Small intestine (tissue), 7 donors: Measurements from ENCODE around the gene TP53I11. TPM values are rescaled to one million over a fixed set of nuclear protein-coding genes. Genes with fewer than 3 reads are reported as not detected.

ENCODE experiments used
- DNase-seq, 2 donors: peaks; one replicate each; pipeline versions ENCODE4 v3.0.0 to v3.0.0-alpha.2; 2013
- FAIRE-seq: peaks from 2 replicates; lab custom pipeline; 2012; peaks lifted over from hg19 to GRCh38; lab: Jason Lieb, UNC
- H3K27ac ChIP-seq, 3 donors: one replicate each; pipeline ENCODE4 v1.5.1; 2013; ENCODE audit warnings: low read length in 2 of 3, mild to moderate bottlenecking in 2 of 3, control low read depth in 1 of 3, inconsistent platforms in 1 of 3, low read depth in 1 of 3, moderate library complexity in 1 of 3
- H3K27me3 ChIP-seq, 3 donors: one replicate each; pipeline ENCODE4 v1.6.1; 2013; ENCODE audit warnings: low read length in 3 of 3, inconsistent platforms in 1 of 3; ENCODE audit not compliant: control insufficient read depth in 3 of 3, insufficient read depth in 3 of 3
- H3K36me3 ChIP-seq, 3 donors: one replicate each; pipeline ENCODE4 v1.6.1; 2013; ENCODE audit warnings: low read length in 3 of 3, inconsistent platforms in 1 of 3, low read depth in 1 of 3, mild to moderate bottlenecking in 1 of 3, moderate library complexity in 1 of 3; ENCODE audit not compliant: control insufficient read depth in 3 of 3, insufficient read depth in 2 of 3
- H3K4me1 ChIP-seq, 3 donors: one replicate each; pipeline ENCODE4 v1.6.1; 2013; ENCODE audit warnings: low read length in 2 of 3, inconsistent platforms in 1 of 3, low read depth in 1 of 3, mild to moderate bottlenecking in 1 of 3, moderate library complexity in 1 of 3; ENCODE audit not compliant: control insufficient read depth in 3 of 3, insufficient read depth in 2 of 3
- H3K4me3 ChIP-seq, 3 donors: one replicate each; pipeline ENCODE4 v1.5.1; 2013; ENCODE audit warnings: low read length in 3 of 3, control low read depth in 1 of 3, inconsistent platforms in 1 of 3, low read depth in 1 of 3, mild to moderate bottlenecking in 1 of 3, moderate library complexity in 1 of 3
- H3K9me3 ChIP-seq, 2 donors: one replicate each; pipeline ENCODE4 v1.6.1; 2013; ENCODE audit warnings: low read depth in 1 of 2, low read length in 1 of 2; ENCODE audit not compliant: control insufficient read depth in 2 of 2, insufficient read depth in 1 of 2
- WGBS, 3 donors: extraction: QIAGEN DNeasy Blood & Tissue Kit; methylation state at CpG; one replicate each; pipeline ENCODE4 v1.1.7; 2013; 5-methylcytosine and 5-hydroxymethylcytosine counted together
- polyA plus RNA-seq, 4 donors: library from polyadenylated mRNA; stranded (reverse) in 3 of 4; unstranded in 1 of 4; fragments of 200-250 nt in 3 of 4; fragments of 120-200 nt in 1 of 4; gene quantifications; one replicate each; pipeline versions ENCODE4 v1.2.1 to v1.2.3, GENCODE V29; 2013
- donor health status: healthy with polysubstance abuse.
- donor health status: control.
- donor health status: control.
- donor health status: Bipolar disorder and iron deficiency.
- donor health status: healthy.

The TP53I11 gene
- polyA plus RNA-seq, 4 donors = 6.8 to 105 (median 36.7) TPM

- DNase-seq (peak; percentile 89 to 90), FAIRE-seq (no peak)
- no peaks in the 10 kb centered on the region for H3K9me3 ChIP-seq
- H3K36me3 ChIP-seq = peaks cover 0 to 42% (median 0%) of the 10 kb centered on the region in 3 donors
- H3K27ac ChIP-seq = peak overlapping the region in 1 of 3 donors; percentile 83
- no peak overlapping the region for H3K4me3 ChIP-seq
- H3K4me1 ChIP-seq = peaks cover 0 to 37% (median 9%) of the 10 kb centered on the region in 3 donors
- no peaks in the 10 kb centered on the region for H3K27me3 ChIP-seq
- WGBS, 3 donors = 9 to 41% (median 35%) methylated on average over 5 of the region's 5 CpGs
Observed at GRCh38 chr11:44906649-44907048, 44.0 kb downstream of the TP53I11 start.

DNA sequence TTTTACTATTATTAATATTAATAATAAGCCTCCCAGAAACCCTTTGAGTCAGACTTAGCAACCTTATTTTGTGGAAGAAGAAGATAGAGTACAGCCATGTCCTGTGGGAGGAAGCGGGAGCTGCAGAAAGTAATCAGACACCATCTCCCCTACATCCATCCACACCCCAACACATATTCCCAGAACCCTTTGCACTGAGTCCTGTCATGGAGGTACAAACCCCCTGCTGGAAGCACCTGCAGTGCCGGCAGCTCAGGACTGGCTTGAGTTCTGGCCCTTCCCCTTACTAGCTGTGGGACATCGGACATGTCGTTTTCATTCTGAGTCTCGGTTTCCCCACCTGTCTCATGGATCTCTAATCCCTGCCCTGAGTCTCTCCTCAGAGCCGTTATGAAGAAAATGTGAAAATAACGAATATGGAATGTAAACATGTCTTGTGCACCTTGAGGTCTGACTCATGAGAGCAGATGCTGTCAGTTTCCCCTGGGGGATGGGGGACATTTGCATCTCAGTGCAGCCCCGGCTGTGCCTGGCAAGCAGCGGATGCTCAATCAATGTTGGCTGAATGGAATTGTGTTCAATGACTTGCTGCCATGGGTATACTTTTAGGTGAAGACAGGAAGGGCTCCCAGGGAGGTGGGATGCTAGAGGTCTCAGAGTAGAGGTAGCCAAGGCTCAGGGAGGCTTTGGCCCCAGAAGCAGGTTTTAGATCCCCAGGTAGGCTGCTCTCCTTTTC lies 45.4 kb downstream of the TP53I11 start:
- 76 to 80% (median 80%) methylated on average over 9 of the region's 9 CpGs for WGBS, 3 donors
- FAIRE-seq = no peak

GRCh38 chr11:44904261-44905020 lies 46.2 kb downstream of the TP53I11 start:
- DNase-seq = no peak
- Histone ChIP-seq H3K4me3 (no peak overlapping the region), H3K4me1 (peaks cover 0 to 29% (median 9%) of the 10 kb centered on the region in 3 donors), H3K9me3 (no peaks in the 10 kb centered on the region), H3K27me3 (no peaks in the 10 kb centered on the region), H3K36me3 (peaks cover 0 to 31% (median 0%) of the 10 kb centered on the region in 3 donors), H3K27ac (no peak overlapping the region)
- WGBS, 3 donors = 77 to 80% (median 77%) methylated on average over 12 of the region's 12 CpGs
- FAIRE-seq = no peak

More for the DNA sequence above, 45.4 kb downstream of the TP53I11 start:
- peak in 1 of 2 donors; percentile 28 for DNase-seq
- no peaks in the 10 kb centered on the region for H3K9me3 ChIP-seq
- H3K27ac ChIP-seq = no peak overlapping the region
- H3K4me1 ChIP-seq = peaks cover 0 to 29% (median 9%) of the 10 kb centered on the region in 3 donors
- H3K27me3 ChIP-seq = no peaks in the 10 kb centered on the region
- H3K4me3 ChIP-seq = no peak overlapping the region
- H3K36me3 ChIP-seq = peaks cover 0 to 37% (median 0%) of the 10 kb centered on the region in 3 donors

DNA sequence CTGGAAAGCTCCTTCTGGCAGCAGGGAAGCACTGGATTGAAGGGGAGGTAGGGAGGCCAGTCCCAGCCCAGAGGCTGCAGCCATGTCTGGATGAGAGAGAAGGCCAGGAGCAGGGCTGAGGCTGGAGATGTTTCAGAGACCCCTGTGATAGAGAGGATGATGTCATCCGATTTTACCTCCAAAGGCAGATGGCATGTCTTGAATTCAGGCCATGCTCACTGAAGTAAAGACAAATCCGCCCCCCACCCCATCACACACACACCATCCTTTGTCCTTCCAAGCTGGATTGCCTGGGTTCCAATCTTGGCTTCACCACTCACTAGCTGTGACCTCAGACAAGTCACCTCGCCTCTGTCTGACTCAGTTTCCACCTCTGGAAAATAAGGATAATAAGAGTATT lies 47.2 kb downstream of the TP53I11 start:
- 86 to 96% (median 86%) methylated on average over 3 of the region's 3 CpGs for WGBS, 3 donors
- FAIRE-seq = no peak
- Histone ChIP-seq H3K4me1 (peaks cover 0 to 29% (median 9%) of the 10 kb centered on the region in 3 donors), H3K27me3 (no peaks in the 10 kb centered on the region), H3K36me3 (peaks cover 0 to 32% (median 0%) of the 10 kb centered on the region in 3 donors), H3K4me3 (no peak overlapping the region), H3K27ac (no peak overlapping the region), H3K9me3 (peaks cover 0 to under 1% of the 10 kb centered on the region in 2 donors)
- no peak for DNase-seq

DNA sequence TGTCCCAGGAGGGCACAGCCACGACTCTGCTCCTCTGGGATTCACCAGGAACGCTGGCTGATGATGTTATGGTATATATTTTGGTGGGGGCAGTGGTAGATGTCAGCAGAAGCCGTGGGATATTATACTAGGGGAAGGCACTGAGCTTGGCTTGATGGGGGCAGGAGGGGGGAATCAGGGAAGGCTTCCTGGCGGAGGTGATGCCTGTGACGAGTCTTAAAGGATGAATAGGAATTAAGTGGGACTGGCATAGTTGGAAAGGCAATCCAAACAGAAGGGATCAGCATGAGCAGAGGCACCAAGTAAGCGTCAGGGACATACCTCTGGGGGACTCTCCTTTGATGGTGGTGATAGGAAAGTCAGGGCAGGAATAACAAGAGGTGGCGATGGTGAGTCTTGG lies 47.6 kb downstream of the TP53I11 start:
- no peak for FAIRE-seq
- peaks cover 0 to 26% (median 9%) of the 10 kb centered on the region in 3 donors for H3K4me1 ChIP-seq
- peaks cover 0 to 32% (median 0%) of the 10 kb centered on the region in 3 donors for H3K36me3 ChIP-seq
- H3K27ac ChIP-seq = no peak overlapping the region
- no peak overlapping the region for H3K4me3 ChIP-seq
- no peaks in the 10 kb centered on the region for H3K27me3 ChIP-seq
- DNase-seq = no peak
- peaks cover 0 to 3% of the 10 kb centered on the region in 2 donors for H3K9me3 ChIP-seq
- WGBS, 3 donors = 76 to 89% (median 84%) methylated on average over 7 of the region's 7 CpGs

GRCh38 chr11:44901786-44902185 lies 48.9 kb downstream of the TP53I11 start:
- H3K27ac ChIP-seq = no peak overlapping the region
- no peak for FAIRE-seq
- H3K9me3 ChIP-seq = peaks cover 0 to 3% of the 10 kb centered on the region in 2 donors
- H3K36me3 ChIP-seq = peaks cover 0 to 25% (median 0%) of the 10 kb centered on the region in 3 donors
- DNase-seq = peak in 1 of 2 donors; percentile 44
- no peak overlapping the region for H3K4me3 ChIP-seq
- H3K27me3 ChIP-seq = no peaks in the 10 kb centered on the region
- 71 to 80% (median 77%) methylated on average over 5 of the region's 5 CpGs for WGBS, 3 donors
- H3K4me1 ChIP-seq = peaks cover 0 to 16% (median 6%) of the 10 kb centered on the region in 3 donors

GRCh38 chr11:44901120-44901633 lies 49.5 kb downstream of the TP53I11 start:
- WGBS, 3 donors = 54 to 78% (median 63%) methylated on average over 7 of the region's 7 CpGs
- FAIRE-seq = no peak
- DNase-seq = peak in 1 of 2 donors; percentile 42

GRCh38 chr11:44899959-44900358 lies 50.7 kb downstream of the TP53I11 start:
- peaks cover 0 to 33% (median 0%) of the 10 kb centered on the region in 3 donors for H3K36me3 ChIP-seq
- peaks cover 0 to 3% of the 10 kb centered on the region in 2 donors for H3K9me3 ChIP-seq
- WGBS, 3 donors = 87 to 93% (median 87%) methylated on average over 3 of the region's 3 CpGs
- FAIRE-seq = no peak
- DNase-seq = peak in 1 of 2 donors; percentile 68
- H3K4me3 ChIP-seq = no peak overlapping the region
- H3K27ac ChIP-seq = no peak overlapping the region
- peaks cover 0 to 3% (median 0%) of the 10 kb centered on the region in 3 donors for H3K4me1 ChIP-seq
- H3K27me3 ChIP-seq = no peaks in the 10 kb centered on the region

More at GRCh38 chr11:44901120-44901633, 49.5 kb downstream of the TP53I11 start:
- no peaks in the 10 kb centered on the region for H3K27me3 ChIP-seq
- H3K9me3 ChIP-seq = peaks cover 0 to 3% of the 10 kb centered on the region in 2 donors
- H3K4me3 ChIP-seq = no peak overlapping the region
- H3K36me3 ChIP-seq = peaks cover 0 to 28% (median 0%) of the 10 kb centered on the region in 3 donors
- peaks cover 0 to 11% (median 1%) of the 10 kb centered on the region in 3 donors for H3K4me1 ChIP-seq
- H3K27ac ChIP-seq = no peak overlapping the region
